H1 (cell line): ENCODE measurements around the gene TRMT44. TPM values are rescaled to one million over a fixed set of nuclear protein-coding genes. Genes with fewer than 3 reads are reported as not detected.

ENCODE experiments used
- ATF2 ChIP-seq: IDR thresholded peaks from 2 replicates; pipeline ENCODE4 v1.6.1; 2012; ENCODE audit warnings: low read length, inconsistent platforms
- CEBPB ChIP-seq: IDR thresholded peaks from 2 replicates; pipeline ENCODE4 v1.6.1; 2012; ENCODE audit warnings: low read depth, low read length
- SIX5 ChIP-seq: IDR thresholded peaks from 2 replicates; pipeline ENCODE4 v1.6.1; 2011; ENCODE audit warnings: mild to moderate bottlenecking, low read depth, low read length
- polyA plus RNA-seq, 7 experiments: library from polyadenylated mRNA; depleted of rRNA in 3 of 7; stranded (reverse) in 5 of 7; unstranded in 2 of 7; fragments of >200 nt in 5 of 7; fragments of 200-250 nt in 2 of 7; gene quantifications; 1 replicate in 5 of 7; 2 replicates in 1 of 7; 4 replicates in 1 of 7; pipeline versions ENCODE4 v1.2.1 to v1.2.3, GENCODE V29; 2011 to 2013; ENCODE audit warnings: missing spikeins in 2 of 7, mixed read lengths in 2 of 7
- total RNA-seq: library from RNA; stranded (reverse); fragmentation: NEBNext Ultra II Directional; extraction: Animal tissue kit (Norgen Biotek cat#: 25700); gene quantifications from 2 replicates; pipeline ENCODE4 v1.2.1, GENCODE V29; 2021

Gene TRMT44
- total and polyA plus RNA-seq, 2 of the 8 experiments (the other 6 are each of a cell fraction or from before 2014, with no cell fraction given), result 8.6 to 23.9 TPM

- TF ChIP-seq SIX5, result no peak
- TF ChIP-seq CEBPB, result no peak
- no peak for TF ChIP-seq ATF2
Measured at GRCh38 chr4:8523175-8523574, 82.6 kb downstream of the TRMT44 start (continued).
